Chondrocyte (in vitro differentiated cells): Measurements from ENCODE around the gene SPATS2. TPM values are rescaled to one million over a fixed set of nuclear protein-coding genes. Genes with fewer than 3 reads are reported as not detected.

ENCODE experiments used
- DNase-seq: peaks from one replicate; pipeline ENCODE4 v3.0.0; 2021; ENCODE audit warnings: mixed read lengths, low spot score
- H3K27ac Mint-ChIP-seq: one replicate; pipeline ENCODE4 v1.8.0; 2021; ENCODE audit warnings: mild to moderate bottlenecking, moderate library complexity, mixed read lengths; ENCODE audit not compliant: unreplicated experiment
- H3K27me3 Mint-ChIP-seq: 2 replicates; pipeline ENCODE4 v1.8.0; 2021; ENCODE audit warnings: low read depth, mixed read lengths
- H3K36me3 Mint-ChIP-seq: 2 replicates; pipeline ENCODE4 v1.8.0; 2021; ENCODE audit warnings: low read depth, mixed read lengths
- H3K4me1 Mint-ChIP-seq: 2 replicates; pipeline ENCODE4 v1.8.0; 2021; ENCODE audit warnings: low read depth, mild to moderate bottlenecking, mixed read lengths
- H3K4me3 Mint-ChIP-seq: one replicate; pipeline ENCODE4 v1.8.0; 2021; ENCODE audit warnings: mild to moderate bottlenecking, moderate library complexity, mixed read lengths; ENCODE audit not compliant: unreplicated experiment
- H3K9me3 Mint-ChIP-seq: 2 replicates; pipeline ENCODE4 v1.8.0; 2021; ENCODE audit warnings: low read depth, mixed read lengths
- CTCF ChIP-seq: fragments of 200-600 bp; sonication (generic); IDR thresholded peaks from 2 replicates; pipeline ENCODE4 v1.5.0; 2021; ENCODE audit warnings: antibody characterized with exemption, mild to moderate bottlenecking, moderate library complexity
- total RNA-seq: library from RNA; stranded (reverse); gene quantifications from 3 replicates; pipeline ENCODE4 v1.2.1, GENCODE V29; 2021

The SPATS2 gene
- total RNA-seq, 1 donor from 2014 or later: 24.2 TPM

- H3K36me3 Mint-ChIP-seq: no peaks in the 10 kb centered on the region
- H3K4me3 Mint-ChIP-seq: no peak overlapping the region
- peaks cover 24% of the 10 kb centered on the region for H3K4me1 Mint-ChIP-seq
- DNase-seq: no peak
- peaks cover 13% of the 10 kb centered on the region for H3K27me3 Mint-ChIP-seq
- no peaks in the 10 kb centered on the region for H3K9me3 Mint-ChIP-seq
- no peak overlapping the region for H3K27ac Mint-ChIP-seq
- no peak for TF ChIP-seq CTCF
These were observed 18.5 kb upstream of the SPATS2 start for GRCh38 chr12:49348781-49349180.

- Mint-ChIP-seq H3K4me1 (peaks cover 24% of the 10 kb centered on the region), H3K9me3 (no peaks in the 10 kb centered on the region), H3K4me3 (no peak overlapping the region), H3K36me3 (no peaks in the 10 kb centered on the region), H3K27ac (no peak overlapping the region), H3K27me3 (peaks cover 13% of the 10 kb centered on the region)
- DNase-seq: no peak
- no peak for TF ChIP-seq CTCF
These were observed 18.0 kb upstream of the SPATS2 start for GRCh38 chr12:49349266-49349665.

- peaks cover under 1% of the 10 kb centered on the region for H3K27me3 Mint-ChIP-seq
- H3K4me3 Mint-ChIP-seq: no peak overlapping the region
- no peaks in the 10 kb centered on the region for H3K36me3 Mint-ChIP-seq
- H3K27ac Mint-ChIP-seq: no peak overlapping the region
- H3K4me1 Mint-ChIP-seq: peaks cover 5% of the 10 kb centered on the region
- TF ChIP-seq CTCF: no peak
- no peak for DNase-seq
- H3K9me3 Mint-ChIP-seq: no peaks in the 10 kb centered on the region
These were observed 14.9 kb upstream of the SPATS2 start for GRCh38 chr12:49352351-49352750.

- H3K4me1 Mint-ChIP-seq: peaks cover 9% of the 10 kb centered on the region
- H3K4me3 Mint-ChIP-seq: no peak overlapping the region
- DNase-seq: no peak
- no peak for TF ChIP-seq CTCF
- no peaks in the 10 kb centered on the region for H3K9me3 Mint-ChIP-seq
- H3K27me3 Mint-ChIP-seq: no peaks in the 10 kb centered on the region
- H3K27ac Mint-ChIP-seq: no peak overlapping the region
- H3K36me3 Mint-ChIP-seq: no peaks in the 10 kb centered on the region
These were observed 11.3 kb upstream of the SPATS2 start for GRCh38 chr12:49355913-49356312.

- Mint-ChIP-seq H3K9me3 (no peaks in the 10 kb centered on the region), H3K4me3 (no peak overlapping the region), H3K27me3 (peaks cover 1% of the 10 kb centered on the region), H3K36me3 (no peaks in the 10 kb centered on the region), H3K27ac (no peak overlapping the region), H3K4me1 (peaks cover 9% of the 10 kb centered on the region)
- TF ChIP-seq CTCF: peak; percentile 84
- no peak for DNase-seq
These were observed 10.1 kb upstream of the SPATS2 start for GRCh38 chr12:49357103-49357678.
